ENCODE results near the gene CREBBP. TPM values are rescaled to one million over a fixed set of nuclear protein-coding genes. Genes with fewer than 3 reads are reported as not detected.

CREBBP gene
- polyA plus RNA-seq, 1 donor (not counting 4 experiments of a cell fraction or from before 2014, with no cell fraction given): 5.0 TPM

- no peak overlapping the region for H3K4me2 ChIP-seq (ENCODE audit: control insufficient read depth, extremely low read depth, insufficient read depth, low read depth, low read length)
- dilution Hi-C loops (cut with MboI; ENCODE audit: extremely low pct_ligation_motif_present, low sequenced_read_pairs): no loop called here
- no peaks in the 10 kb centered on the region for H3K79me2 ChIP-seq (ENCODE audit: control insufficient read depth, insufficient read depth, low read length)
- H3K4me1 ChIP-seq (ENCODE audit: control insufficient read depth, extremely low read depth, insufficient read depth, low read length): no peaks in the 10 kb centered on the region
- no peaks in the 10 kb centered on the region for H3K9me3 ChIP-seq (ENCODE audit: control insufficient read depth, low read depth, low read length)
- H3K9me1 ChIP-seq (ENCODE audit: control insufficient read depth, extremely low read depth, insufficient read depth, low read length): no peaks in the 10 kb centered on the region
- peaks cover 17 to 30% of the 10 kb centered on the region in 2 experiments for H3K36me3 ChIP-seq (ENCODE audit: control insufficient read depth in 2 of 2, extremely low read depth in 1 of 2, insufficient read depth in 2 of 2, low read length in 2 of 2)
- no peak overlapping the region for H3K27ac ChIP-seq (ENCODE audit: control insufficient read depth, insufficient read depth, low read length)
- FAIRE-seq: no peak
- H2AFZ ChIP-seq (ENCODE audit: control insufficient read depth, low read length): no peak overlapping the region
- DNase-seq (ENCODE audit: low read depth, low spot score): no peak
- TF ChIP-seq, protein P1, sequence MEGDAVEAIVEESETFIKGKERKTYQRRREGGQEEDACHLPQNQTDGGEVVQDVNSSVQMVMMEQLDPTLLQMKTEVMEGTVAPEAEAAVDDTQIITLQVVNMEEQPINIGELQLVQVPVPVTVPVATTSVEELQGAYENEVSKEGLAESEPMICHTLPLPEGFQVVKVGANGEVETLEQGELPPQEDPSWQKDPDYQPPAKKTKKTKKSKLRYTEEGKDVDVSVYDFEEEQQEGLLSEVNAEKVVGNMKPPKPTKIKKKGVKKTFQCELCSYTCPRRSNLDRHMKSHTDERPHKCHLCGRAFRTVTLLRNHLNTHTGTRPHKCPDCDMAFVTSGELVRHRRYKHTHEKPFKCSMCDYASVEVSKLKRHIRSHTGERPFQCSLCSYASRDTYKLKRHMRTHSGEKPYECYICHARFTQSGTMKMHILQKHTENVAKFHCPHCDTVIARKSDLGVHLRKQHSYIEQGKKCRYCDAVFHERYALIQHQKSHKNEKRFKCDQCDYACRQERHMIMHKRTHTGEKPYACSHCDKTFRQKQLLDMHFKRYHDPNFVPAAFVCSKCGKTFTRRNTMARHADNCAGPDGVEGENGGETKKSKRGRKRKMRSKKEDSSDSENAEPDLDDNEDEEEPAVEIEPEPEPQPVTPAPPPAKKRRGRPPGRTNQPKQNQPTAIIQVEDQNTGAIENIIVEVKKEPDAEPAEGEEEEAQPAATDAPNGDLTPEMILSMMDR (optimal IDR thresholded peaks at IDR 0.05 in 1 of 3, IDR thresholded peaks at IDR 0.05 in 1 of 3, conservative IDR thresholded peaks at IDR 0.05 in 1 of 3; ENCODE audit: extremely low read depth in 1 of 3, insufficient read depth in 2 of 3, low read length in 3 of 3): no peak
- TF ChIP-seq EZH2 (IDR thresholded peaks at IDR 0.05; ENCODE audit: low read length): no peak
- H3K27me3 ChIP-seq (ENCODE audit: control insufficient read depth, extremely low read depth, insufficient read depth, low read length): no peaks in the 10 kb centered on the region
- no peak overlapping the region for H3K4me3 ChIP-seq (ENCODE audit: control insufficient read depth in 2 of 3, extremely low read depth in 1 of 3, insufficient read depth in 2 of 3, low read depth in 1 of 3, low read length in 3 of 3)
- no peak overlapping the region for H3K9ac ChIP-seq (ENCODE audit: control insufficient read depth, extremely low read depth, insufficient read depth, low read length)
- no peaks in the 10 kb centered on the region for H4K20me1 ChIP-seq (ENCODE audit: control insufficient read depth, extremely low read depth, insufficient read depth, low read length)
Measured at GRCh38 chr16:3774819-3775218, 105.7 kb downstream of the CREBBP start.

- Histone ChIP-seq H3K4me1 (ENCODE audit: control insufficient read depth, extremely low read depth, insufficient read depth, low read length) (no peaks in the 10 kb centered on the region), H3K9me3 (ENCODE audit: control insufficient read depth, low read depth, low read length) (no peaks in the 10 kb centered on the region), H3K27me3 (ENCODE audit: control insufficient read depth, extremely low read depth, insufficient read depth, low read length) (no peaks in the 10 kb centered on the region), H3K4me2 (ENCODE audit: control insufficient read depth, extremely low read depth, insufficient read depth, low read depth, low read length) (no peak overlapping the region), H3K27ac (ENCODE audit: control insufficient read depth, insufficient read depth, low read length) (no peak overlapping the region), H4K20me1 (ENCODE audit: control insufficient read depth, extremely low read depth, insufficient read depth, low read length) (no peaks in the 10 kb centered on the region), H3K9ac (ENCODE audit: control insufficient read depth, extremely low read depth, insufficient read depth, low read length) (no peak overlapping the region), H3K4me3 (ENCODE audit: control insufficient read depth in 2 of 3, extremely low read depth in 1 of 3, insufficient read depth in 2 of 3, low read depth in 1 of 3, low read length in 3 of 3) (no peak overlapping the region), H2AFZ (ENCODE audit: control insufficient read depth, low read length) (no peak overlapping the region), H3K36me3 (ENCODE audit: control insufficient read depth in 2 of 2, extremely low read depth in 1 of 2, insufficient read depth in 2 of 2, low read length in 2 of 2) (peaks cover 18 to 30% of the 10 kb centered on the region in 2 experiments), H3K9me1 (ENCODE audit: control insufficient read depth, extremely low read depth, insufficient read depth, low read length) (no peaks in the 10 kb centered on the region), H3K79me2 (ENCODE audit: control insufficient read depth, insufficient read depth, low read length) (no peaks in the 10 kb centered on the region)
- TF ChIP-seq, protein P1 (optimal IDR thresholded peaks at IDR 0.05 in 1 of 3, IDR thresholded peaks at IDR 0.05 in 1 of 3, conservative IDR thresholded peaks at IDR 0.05 in 1 of 3; ENCODE audit: extremely low read depth in 1 of 3, insufficient read depth in 2 of 3, low read length in 3 of 3): no peak
- no peak for TF ChIP-seq EZH2 (IDR thresholded peaks at IDR 0.05; ENCODE audit: low read length)
- DNase-seq (ENCODE audit: low read depth, low spot score) (no peak), FAIRE-seq (no peak)
- dilution Hi-C loops (cut with MboI; ENCODE audit: extremely low pct_ligation_motif_present, low sequenced_read_pairs): no loop called here
Measured at GRCh38 chr16:3774156-3774767, 106.3 kb downstream of the CREBBP start.
